Omental fat pad (tissue), 4 donors: Measurements from ENCODE around the gene PADI2. TPM values are rescaled to one million over a fixed set of nuclear protein-coding genes. Genes with fewer than 3 reads are reported as not detected.

Experiments
- ATAC-seq: fragments of 150-250 bp; one replicate; pipeline ENCODE4 v1.9.1; 2016; ENCODE audit warnings: mild to moderate bottlenecking, moderate library complexity; ENCODE audit not compliant: low FRiP score
- DNase-seq: peaks from one replicate; pipeline ENCODE4 v3.0.0-alpha.2; 2019; ENCODE audit warnings: low spot score
- total RNA-seq, 4 donors: library from RNA; depleted of rRNA; stranded (reverse); fragments of >200 nt; gene quantifications; one replicate each; pipeline ENCODE4 v1.1.0, GENCODE V29; 2016
- TF ChIP-seq, protein P1 (sequence below), 3 donors: fragments of 450-650 bp; IDR thresholded peaks; one replicate each; pipeline ENCODE4 v1.5.1; 2016 to 2017; ENCODE audit warnings: antibody characterized with exemption in 3 of 3, mild to moderate bottlenecking in 3 of 3, moderate library complexity in 2 of 3

PADI2 gene
- total RNA-seq, 4 donors from 2014 or later = 0.37 to 19.9 (median 1.6) TPM

DNA sequence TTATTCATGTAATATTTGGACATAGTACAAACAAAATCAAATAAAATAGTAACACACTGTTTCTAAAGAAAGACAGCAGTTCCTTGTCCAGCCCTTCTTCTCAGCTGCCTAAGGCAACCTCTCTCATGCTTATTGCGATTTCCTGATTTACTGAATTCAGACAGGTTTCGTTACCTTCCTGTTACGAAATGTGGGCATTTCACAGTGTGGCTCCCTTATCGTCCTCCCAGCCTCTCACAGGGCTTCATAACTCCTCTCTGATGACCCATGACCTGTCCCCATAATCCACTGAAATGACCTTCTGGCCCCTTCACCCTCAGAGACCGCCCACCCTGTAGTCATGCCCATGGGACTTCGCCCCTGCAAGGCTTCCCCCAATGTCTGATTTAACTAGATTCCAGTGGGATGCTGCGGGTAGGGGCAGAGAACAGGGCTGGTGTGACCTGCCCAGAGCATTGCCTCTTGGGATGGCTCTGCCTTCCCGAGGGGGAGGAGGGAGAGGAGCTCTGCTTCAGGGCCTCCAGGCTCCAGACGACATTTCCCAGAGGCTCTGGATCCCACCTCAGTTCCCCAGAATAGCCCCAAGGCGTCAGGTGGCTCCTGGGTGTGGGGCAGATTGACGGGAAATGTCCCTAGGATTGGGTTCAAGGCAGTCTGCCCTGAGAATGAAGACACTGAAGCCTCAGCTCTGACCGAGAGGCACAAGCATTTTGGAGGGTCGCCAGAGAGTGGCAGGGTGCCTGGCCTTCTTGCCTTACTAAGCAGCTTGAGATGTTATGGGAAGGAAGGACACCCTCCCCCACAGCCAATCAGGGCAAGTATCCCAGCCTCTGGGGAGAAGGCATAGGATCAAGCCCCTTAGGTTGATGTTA, 20.6 kb downstream of the PADI2 start:
- ATAC-seq = no peak
- DNase-seq = no peak
- TF ChIP-seq, protein P1, sequence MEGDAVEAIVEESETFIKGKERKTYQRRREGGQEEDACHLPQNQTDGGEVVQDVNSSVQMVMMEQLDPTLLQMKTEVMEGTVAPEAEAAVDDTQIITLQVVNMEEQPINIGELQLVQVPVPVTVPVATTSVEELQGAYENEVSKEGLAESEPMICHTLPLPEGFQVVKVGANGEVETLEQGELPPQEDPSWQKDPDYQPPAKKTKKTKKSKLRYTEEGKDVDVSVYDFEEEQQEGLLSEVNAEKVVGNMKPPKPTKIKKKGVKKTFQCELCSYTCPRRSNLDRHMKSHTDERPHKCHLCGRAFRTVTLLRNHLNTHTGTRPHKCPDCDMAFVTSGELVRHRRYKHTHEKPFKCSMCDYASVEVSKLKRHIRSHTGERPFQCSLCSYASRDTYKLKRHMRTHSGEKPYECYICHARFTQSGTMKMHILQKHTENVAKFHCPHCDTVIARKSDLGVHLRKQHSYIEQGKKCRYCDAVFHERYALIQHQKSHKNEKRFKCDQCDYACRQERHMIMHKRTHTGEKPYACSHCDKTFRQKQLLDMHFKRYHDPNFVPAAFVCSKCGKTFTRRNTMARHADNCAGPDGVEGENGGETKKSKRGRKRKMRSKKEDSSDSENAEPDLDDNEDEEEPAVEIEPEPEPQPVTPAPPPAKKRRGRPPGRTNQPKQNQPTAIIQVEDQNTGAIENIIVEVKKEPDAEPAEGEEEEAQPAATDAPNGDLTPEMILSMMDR (IDR thresholded peaks at IDR 0.05) = no peak

DNA sequence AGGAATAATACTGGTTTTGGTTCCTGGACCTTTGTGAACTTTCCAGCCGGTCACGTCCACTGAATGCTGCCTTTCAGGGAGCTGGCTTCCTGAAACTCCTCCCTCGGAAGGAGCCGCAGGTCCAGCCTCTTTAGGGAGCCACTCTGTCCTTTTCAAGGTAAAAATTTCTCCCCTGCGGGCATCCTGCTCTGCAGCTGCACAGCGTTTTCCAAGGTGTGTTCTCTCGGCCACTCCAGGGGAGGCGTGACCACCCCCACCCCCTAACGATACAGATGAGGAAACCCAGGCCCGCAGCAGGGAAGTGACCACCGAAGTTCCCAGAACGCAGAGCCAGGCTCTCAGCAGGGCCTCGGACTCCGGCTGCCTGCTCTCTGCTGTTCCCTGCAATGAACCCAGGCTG, 21.5 kb downstream of the PADI2 start:
- TF ChIP-seq, protein P1 (IDR thresholded peaks at IDR 0.05) = no peak
- ATAC-seq (no peak), DNase-seq (no peak)

DNA sequence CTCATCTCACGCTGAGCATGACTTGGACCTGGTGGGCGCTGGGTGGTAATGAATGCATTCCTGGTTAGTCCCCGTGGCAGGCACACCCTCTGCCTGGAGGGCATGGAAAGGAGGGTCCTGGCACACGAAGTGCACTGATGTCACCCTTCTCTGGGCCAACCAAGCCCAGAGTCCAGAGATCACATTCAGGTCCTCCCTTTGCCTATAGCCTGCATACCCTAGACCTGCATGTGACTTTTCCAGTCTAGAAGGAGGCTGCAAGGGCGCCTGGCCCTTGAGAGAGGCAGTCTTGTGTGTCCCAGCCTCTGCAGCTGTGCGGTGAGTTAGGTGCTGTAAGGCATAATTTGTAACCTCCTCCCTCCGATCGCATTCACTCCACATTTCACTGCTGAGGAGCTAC, 22.1 kb downstream of the PADI2 start:
- ATAC-seq (no peak), DNase-seq (no peak)
- TF ChIP-seq, protein P1 (IDR thresholded peaks at IDR 0.05) = no peak

DNA sequence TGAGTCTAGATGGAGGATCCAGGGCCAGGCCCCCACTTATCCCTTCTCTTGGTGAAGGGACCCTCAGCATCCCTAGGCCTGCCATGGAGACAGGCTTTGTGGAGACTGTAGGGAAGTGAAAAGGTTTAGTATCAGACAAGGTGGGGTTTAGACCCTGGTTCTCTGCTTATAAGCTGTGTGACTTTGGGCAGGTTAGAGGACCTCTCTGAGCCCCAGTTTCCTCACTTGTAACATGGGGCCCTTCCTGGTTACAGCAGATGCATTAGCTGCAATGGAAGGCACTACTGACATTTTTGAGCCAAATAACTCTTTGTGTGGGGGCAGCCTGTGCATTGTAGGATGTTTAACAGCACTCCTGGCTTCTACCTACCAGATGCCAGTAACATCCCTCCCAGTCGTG, 22.7 kb downstream of the PADI2 start:
- ATAC-seq = no peak
- TF ChIP-seq, protein P1 (IDR thresholded peaks at IDR 0.05) = no peak
- DNase-seq = no peak

DNA sequence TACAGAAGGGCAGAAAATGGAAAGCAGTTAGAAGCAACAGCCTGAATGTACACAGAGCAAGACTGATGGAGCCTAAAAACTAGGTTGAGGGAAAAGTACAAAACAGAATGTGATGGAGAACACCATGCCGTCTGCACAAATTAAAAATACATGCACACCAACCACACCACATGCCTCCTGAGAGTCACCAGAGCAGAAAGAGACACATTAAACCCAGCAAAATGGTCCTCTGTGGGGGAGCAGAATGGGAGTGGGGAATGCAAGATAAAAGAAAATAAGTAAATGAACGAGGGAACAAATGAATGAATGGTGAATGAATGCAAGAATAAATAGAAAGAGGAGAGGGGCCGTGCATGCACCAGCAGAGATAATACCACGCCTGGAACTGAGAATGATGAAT, 24.1 kb downstream of the PADI2 start:
- no peak for ATAC-seq
- no peak for DNase-seq
- TF ChIP-seq, protein P1 (IDR thresholded peaks at IDR 0.05) = no peak

DNA sequence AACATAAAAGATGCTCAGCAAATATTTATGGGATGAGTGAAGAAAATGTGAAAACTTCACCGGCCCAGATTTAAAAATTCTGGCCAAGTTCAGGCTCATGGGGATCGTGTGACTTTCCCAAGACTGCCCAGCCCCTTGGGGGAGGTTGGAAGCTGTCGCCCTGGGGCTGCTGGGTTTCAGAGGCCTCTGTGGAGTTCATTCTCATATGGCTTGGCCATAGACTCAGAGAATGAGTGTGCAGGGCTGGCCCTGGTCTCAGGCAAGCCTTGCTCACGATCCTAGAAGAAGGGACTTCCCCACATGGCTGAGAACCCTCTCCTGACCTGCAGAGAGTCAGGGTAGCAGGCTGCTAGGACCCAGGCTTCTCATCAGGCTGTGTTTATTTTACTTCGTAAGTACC, 24.6 kb downstream of the PADI2 start:
- ATAC-seq (no peak), DNase-seq (no peak)
- TF ChIP-seq, protein P1 (IDR thresholded peaks at IDR 0.05) = no peak

DNA sequence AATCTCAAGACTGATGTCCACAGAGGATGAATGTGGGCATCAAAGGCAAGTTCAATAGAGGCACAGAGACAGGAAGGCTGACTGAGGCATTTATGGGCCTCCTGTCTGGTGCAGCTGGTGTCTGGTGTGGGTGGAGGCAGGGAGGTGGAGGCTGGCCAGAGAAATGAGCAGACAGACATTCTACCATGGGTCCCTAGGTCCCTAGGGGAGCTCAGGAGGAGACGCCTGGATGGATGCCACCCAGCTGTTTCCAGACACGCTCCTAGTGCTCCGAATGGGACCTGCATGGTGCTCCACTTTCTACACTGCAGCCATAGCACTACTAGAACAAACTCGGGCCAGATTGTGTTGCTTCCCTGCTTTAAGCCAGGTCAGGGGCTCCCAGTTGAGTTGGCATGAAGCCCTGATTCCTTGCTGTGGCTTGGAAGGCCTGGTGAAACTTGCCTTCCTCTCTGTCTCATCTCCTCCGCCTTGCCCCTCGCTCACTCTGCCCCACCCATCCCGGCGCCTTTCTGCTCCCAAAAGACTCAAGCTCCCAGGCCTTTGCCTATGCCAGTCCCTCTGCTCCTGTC, 25.3 kb downstream of the PADI2 start:
- TF ChIP-seq, protein P1 (IDR thresholded peaks at IDR 0.05) = no peak
- ATAC-seq = no peak

More for the DNA sequence above, 25.3 kb downstream of the PADI2 start:
- no peak for DNase-seq
